Stimulated activated CD4-positive, alpha-beta T cell treated with anti-CD3 and anti-CD28 coated beads, Interleukin-1b, Interleukin-23, amount 100 ng/mL, for 48 hours (primary cell): Measurements from ENCODE around the gene DYNLT2.
"Not testable (repeated sequence)": the region's sequence is repeated elsewhere in the genome, so short reads cannot be mapped to it uniquely, and the experiment has no call there.

Experiments
- DNase-seq: peaks from one replicate; pipeline ENCODE4 v3.0.0-alpha.2; 2020

Gene DYNLT2

DNA sequence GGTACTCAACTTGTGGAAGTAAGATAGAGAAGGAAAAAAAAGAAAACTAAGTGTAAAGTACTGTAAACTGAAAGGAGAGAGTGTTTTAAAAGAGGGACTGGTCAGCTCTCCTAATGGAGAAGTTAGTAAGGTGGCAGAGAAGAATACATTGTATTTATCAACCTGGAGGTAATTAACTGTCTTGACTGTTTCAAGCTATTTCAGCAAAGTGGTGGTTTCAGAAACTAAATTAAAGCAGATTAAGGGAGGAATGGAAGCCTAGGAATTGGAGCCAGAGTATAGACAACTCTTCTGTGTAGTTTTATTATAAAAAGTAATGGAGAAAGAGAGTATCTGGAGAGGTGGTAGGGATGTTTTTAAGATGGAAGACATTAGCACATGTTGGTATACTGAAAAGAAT is 24.4 kb downstream of the DYNLT2 start:
- no peak for DNase-seq

DNA sequence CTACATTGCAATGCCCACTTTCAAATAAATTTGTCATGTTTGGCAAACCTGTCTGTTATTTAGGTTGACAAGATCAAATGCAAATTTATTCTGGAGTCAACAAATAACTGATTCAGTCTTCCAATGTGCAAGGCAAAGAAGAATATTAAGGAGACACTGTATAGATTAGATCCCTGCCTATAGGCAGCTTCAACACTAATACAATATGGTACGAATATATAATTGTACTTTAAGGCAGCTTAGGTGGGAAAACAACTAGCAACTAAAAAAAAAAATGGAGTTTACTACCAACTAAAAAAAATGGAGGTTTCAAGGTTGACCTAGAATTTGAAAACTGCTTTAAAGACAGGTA is 25.3 kb downstream of the DYNLT2 start:
- DNase-seq = no peak

DNA sequence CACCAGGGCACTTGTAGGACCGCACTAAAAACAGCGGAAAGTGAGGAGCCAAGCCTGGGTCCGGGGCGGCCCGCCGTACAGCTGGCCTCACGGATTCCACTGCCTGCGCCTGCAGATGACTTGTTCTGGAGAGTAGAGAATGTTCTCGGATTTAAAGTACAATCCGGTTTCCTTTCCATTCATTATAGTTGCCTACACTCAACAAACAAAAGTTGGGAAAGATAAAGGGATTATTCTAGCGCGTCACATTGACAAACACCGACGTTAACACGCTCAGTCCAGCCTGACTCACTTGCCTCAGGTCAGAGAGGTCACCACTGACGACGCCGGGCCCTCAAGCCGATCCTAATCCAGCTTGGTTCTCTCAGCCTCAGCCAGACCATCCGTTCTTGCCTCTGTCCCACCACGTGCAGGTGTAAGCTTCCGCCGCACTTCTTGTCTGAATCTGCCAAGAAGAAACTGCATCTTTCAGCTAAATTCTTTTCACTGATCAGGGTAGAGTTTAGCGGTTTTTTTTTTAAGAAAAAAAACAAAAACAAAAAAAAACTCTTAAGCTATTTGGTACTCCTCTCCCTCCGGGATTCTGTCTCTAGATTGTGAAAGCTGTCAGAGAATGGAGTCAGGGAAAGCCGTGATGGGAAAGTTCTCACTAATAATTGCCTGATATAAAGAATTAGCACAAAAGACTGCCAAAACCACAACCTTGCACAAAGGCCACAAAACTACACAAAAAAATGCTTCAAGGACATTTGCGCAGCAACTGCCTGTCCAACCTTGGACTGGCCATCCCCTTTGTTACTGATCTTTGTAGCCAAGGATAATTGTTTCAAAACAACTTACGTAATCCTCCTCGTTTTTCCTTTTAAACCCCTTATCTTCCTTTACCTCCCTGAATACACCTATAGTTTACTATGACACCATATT is 26.0 kb downstream of the DYNLT2 start:
- peak; percentile 13 for DNase-seq

DNA sequence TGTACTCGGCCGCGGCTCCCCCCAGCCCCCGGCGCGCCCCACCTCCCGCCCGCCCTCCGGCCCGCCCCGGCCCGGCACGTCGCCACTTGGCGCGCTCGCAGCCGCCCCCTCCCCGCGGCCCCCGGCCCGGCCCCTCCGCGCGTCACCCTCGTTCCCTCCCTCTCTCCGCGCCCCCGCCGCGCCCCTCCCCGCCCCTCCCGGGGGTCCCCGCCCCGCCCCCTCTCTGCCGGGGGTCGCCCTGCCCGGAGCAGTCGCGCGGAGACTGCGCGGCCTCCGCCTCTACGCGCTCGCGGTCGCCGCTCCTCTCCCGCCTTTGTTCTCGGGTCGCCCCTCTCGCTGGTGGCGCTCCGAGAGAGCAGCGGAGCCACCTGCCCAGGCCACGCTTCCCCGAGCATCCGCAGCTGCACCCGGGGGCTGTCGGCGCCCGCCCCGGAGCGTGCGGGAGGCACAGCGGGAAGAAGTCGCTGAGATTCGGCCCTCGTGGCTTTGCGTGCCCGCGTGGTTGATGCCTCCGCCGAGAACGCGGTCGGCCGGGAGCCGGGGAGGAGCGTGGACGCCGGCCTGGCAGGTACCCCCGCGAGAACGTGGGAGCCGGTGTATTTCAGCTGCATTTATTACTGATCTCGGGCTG is 26.8 kb downstream of the DYNLT2 start, which contains the start of gene PHF10:
Gene PHF10, minus strand, starts transcription at position 7 of the 631 bp plus-strand sequence. CDS start 569 bp downstream, outside the sequence.
- DNase-seq = peak; percentile 56

DNA sequence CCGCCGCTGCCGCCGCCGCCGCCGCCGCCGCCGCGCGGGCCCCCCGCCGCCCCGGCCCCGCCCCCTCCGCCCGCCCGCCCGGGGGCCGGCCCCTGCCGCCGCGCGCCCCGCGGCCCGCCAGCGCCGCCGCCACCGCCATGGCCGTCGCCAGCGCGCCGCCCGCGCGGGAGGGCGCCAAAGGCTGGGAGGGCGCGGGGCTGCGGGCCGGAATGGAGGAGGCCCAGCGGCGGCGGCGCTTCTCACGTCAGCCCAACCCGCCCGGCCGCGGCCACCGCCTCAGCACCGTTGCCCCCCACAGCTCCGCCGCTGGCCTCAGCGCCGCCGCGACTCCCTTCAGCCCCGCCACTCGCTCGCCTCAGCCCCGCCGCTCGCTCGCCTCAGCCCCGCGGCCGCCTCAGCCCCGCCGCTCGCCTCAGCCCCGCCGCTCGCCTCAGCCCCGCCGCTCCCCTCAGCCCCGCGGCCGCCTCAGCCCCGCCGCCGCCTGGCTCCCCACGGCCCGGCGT is 27.3 kb downstream of the DYNLT2 start:
- DNase-seq = peak; percentile 8

DNA sequence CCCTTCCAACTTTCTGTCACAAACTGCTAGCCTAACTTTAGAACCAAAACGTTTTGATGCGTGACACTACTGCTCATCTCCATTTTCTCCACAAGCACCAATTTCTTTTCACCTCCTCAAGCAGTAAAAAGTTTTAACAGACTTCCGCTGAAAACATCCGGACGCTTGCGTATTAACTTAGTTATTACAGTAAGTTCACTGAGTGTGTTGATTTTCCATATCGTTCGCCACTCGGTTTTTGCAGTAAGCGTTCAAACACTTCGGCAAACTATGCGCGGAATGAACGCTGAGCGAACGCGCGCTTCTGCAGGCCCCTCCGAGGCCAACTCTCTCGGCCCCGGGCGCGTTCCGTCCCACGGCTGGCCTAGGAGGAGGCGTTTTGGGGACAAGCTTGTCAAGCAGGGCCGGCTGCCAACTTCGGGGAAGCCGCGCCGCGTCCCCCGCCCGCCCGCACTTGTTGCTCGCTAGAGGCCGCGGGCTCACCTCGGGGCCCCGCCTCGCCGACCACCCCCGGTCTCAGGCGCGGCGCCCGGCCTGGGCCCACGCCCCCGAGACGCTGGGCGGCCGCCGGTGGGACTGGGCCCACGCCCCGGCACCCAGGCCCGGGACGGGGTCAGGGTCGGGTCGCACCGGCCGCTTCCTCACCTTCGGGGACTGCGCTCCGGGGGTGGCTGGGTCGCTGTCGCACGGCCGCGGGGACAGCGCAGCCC is 28.0 kb downstream of the DYNLT2 start:
- peak; percentile 66 for DNase-seq

DNA sequence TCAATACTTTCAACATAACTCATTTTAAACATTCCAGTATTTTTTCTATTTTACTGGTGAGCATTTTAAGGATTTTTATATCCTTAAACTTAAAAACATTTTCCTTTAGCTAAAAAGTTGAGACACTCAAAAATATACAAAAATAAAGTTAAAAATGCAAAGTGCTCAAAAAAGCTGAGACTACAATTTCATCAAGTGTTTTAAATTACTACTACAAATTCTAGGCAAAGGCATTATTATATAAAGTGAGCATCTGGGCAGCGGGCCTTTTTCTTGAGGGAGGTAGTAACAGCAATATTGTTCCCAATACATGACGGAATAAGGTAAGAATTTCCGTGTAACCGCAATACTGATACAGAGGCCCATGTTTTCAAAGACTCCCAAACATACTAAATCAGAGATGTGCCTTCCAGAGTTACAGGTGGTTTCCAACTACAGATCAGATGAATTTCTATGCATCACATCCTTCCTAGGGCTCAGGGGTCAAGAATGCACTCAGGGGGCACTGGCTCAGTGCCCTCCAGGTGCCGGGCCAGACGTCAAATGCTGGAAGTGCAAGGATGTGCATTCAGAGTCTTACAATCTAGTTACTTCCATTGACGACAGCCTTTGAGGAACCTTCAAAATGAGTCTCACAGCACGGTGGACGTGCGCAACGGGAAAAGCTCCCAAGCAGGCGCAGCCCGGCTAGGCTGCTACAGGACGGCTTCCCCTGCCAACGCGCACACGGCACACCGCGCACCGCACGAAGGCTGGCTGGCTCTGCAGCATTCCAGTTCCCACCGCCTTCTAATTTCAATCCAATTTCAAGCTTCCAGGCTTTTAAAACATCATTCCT is 28.8 kb downstream of the DYNLT2 start:
- peak; percentile 42 for DNase-seq

DNA sequence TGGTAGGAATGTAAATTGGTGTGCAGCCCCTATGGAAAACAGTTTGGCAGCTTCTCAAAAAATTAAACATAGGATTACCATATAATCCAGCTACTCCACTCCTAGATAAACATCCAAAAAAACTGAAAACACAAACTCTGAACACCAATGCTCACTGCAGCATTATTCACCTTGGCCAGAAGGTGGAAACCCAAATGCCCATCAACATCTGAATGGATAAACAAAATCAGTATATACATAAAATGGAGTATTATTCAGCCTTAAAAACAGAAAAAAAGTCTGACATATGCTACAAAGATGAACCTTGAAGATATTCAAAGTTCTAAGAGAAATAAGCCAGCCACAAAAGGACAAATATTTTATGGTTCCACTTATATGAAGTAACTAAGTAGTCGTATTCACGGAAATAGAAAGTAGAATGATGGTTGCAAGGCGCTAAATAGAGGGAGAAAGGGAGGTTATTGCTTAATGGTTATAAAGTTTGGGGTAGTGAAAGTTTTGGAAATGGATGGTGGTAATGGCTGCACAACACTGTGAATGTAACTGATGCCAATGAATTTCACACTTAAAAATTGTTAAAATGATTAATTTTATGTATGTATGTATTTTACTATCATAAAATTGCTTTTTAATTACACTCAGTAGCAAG is 31.0 kb downstream of the DYNLT2 start:
- DNase-seq = no peak

DNA sequence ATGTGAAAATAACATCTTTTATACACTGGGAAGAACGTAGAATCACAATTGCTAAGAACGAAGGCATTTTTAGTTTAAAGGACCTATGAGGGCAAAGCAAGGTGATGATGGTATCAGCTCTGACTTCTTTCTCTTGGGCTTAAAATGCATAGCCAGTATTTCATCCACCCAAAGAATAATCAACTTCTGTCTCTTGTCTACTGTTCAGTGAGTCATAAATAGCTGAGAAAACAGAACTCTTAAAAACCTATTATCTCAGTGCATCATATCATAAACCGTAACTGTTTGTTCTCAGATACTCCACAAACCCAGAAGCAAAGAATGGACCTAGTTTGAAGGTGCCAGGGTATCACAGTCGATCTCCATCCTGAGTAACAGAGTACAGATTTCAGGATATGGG is 32.3 kb downstream of the DYNLT2 start:
- no peak for DNase-seq

DNA sequence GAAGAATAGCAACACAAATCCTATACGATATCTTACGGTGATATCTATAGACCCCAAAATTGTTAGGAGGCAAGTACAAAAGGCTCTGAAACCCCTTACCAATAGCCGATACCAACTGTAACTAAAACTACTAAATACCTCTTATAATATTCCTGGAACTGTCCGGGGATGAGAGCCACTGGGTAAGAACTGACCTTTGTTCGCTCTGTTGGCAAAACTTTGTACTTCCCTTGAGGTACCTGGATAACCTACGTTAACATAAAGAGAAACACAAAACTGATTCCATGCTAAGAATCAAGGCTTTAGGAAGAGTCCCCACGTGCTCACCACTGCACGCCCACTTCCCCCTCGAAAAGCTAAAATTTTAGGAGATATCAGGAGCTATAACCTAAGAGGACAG is 36.8 kb downstream of the DYNLT2 start:
- no peak for DNase-seq

DNA sequence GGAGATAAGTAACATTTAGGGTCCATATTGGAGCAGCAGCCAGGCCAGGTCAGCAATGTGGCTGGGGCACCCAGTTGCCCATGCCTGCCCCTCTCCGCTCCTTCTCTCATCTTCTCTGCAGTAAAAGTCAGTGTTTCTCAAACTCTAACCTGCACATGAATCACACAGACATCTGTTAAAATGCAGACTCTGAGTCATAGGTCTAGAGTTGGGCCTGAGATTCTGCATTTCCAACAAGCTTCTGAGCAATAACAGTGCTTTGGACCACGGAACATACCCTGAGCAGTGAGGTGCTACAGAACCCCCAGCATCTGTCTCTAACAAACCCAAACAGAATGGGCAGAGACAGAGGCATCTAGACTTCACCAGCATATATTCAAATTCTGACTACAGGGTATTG is 37.2 kb downstream of the DYNLT2 start:
- no peak for DNase-seq

DNA sequence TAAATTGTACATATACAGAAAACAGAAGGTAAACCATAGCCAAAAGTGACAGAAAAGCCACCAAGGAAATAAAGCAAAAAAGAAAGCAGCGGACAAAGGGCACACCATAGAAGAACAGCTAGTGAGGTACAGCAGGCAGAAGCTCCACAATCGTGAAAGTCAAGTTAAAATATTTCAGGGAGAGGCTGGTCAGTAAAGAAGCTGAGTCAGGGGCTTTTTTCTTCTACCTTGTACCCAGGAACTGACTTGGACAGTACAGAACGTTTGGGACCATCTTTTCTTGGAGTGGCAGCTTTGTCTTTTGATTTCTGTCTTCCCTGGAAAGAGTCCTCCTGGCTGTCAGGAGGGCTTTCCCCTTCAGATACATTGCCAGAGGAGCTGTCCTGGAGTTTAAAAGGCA is 41.4 kb downstream of the DYNLT2 start:
- DNase-seq = no peak

DNA sequence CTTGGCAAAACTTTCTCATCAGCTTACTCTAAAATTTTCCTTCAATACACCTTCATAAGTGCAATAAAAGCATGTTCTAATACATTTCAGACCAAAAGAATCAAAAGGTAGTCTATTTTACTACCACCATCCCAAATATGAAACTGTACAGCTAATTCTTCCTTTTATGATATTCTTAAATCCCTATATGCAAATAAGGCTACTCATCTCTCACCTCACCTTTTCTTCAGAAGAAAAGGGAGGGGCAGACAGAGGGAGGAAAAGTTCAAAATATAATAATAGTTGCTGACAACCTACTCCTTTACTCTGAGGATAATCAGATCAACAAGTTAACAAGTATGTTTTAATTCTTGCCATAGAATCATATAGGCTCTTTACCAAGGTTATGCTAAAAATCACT is 42.1 kb downstream of the DYNLT2 start:
- no peak for DNase-seq

DNA sequence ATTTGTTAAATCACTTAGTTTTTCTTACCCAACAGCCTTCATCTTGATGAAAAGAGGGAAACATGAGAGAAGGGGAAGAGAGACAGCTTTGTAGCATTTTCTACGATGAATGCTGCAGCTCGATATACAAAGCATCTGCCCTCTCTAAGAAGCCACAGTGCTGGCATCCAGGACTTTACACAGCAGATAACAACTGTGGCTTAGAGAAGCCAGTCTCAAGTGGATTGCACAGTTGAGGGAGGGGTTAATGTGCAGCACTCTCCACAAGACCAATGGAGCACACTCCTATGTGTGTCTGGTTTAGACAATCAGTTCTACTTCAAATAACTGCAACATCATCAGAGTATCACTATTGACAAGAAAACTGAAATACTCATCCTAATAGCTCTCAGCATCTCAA is 43.6 kb downstream of the DYNLT2 start:
- DNase-seq = no peak

DNA sequence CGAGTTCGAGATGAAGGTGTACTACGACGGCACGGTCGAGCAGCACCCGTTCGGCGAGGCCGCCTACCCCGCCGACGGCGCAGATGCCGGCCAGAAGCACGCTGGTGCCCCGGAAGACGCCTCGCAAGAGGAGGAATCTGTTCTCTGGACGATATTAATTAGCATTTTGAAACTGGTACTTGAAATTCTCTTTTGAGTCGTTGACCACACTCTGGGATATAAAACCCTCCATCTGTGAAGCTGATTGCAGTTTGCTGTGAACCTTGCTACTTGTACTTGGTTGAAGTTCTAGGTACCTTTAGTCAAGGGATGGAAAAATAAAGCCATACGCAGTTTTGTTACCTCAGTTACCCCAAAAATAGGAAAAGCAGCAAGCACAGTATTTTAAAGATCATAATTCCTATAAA is 48.5 kb downstream of the DYNLT2 start:
- DNase-seq = no peak

DNA sequence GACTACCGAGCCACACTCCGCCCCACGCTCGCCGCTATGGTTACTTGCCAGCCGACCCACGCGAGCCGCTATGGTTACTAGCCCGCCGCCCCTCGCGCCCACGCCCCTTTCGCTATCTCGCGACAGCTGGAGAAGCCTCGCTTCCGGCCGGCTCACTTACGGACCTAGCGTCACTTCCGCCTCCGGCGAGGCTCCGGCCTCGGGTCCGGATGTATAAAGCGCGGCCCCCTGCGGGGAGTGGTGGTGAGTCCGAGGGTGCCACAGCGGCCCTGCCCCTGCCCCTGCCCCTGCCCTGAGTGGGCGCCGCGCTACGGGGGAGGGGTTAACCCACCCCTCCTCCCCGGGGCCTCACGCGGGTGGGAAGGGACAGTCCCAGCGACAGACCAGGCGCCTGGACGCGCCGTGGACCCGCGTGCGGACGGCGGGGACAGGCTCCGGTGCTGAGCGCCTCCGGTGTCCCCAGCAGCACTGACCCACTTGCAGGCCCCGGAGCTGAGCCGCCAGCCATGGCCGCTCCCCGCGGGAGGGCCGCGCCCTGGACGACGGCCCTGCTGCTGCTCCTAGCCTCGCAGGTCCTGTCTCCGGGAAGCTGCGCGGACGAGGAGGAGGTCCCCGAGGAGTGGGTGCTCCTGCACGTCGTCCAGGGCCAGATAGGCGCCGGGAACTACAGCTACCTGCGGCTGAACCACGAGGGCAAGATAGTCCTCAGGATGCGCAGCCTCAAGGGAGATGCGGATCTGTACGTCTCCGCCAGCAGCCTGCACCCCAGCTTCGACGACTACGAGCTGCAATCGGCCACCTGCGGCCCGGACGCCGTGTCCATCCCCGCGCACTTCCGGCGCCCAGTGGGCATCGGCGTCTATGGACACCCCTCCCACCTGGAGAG is 49.2 kb downstream of the DYNLT2 start, which contains the start of the genes C6orf120 and WDR27:
Gene C6orf120, plus strand, starts transcription at position 173 of the 886 bp plus-strand sequence. Its CDS starts 334 bp downstream, at position 507.
Gene WDR27, minus strand, starts transcription at position 76 of the 886 bp plus-strand sequence. CDS start 13,024 bp downstream, outside the sequence.
- DNase-seq = peak; percentile 98

DNA sequence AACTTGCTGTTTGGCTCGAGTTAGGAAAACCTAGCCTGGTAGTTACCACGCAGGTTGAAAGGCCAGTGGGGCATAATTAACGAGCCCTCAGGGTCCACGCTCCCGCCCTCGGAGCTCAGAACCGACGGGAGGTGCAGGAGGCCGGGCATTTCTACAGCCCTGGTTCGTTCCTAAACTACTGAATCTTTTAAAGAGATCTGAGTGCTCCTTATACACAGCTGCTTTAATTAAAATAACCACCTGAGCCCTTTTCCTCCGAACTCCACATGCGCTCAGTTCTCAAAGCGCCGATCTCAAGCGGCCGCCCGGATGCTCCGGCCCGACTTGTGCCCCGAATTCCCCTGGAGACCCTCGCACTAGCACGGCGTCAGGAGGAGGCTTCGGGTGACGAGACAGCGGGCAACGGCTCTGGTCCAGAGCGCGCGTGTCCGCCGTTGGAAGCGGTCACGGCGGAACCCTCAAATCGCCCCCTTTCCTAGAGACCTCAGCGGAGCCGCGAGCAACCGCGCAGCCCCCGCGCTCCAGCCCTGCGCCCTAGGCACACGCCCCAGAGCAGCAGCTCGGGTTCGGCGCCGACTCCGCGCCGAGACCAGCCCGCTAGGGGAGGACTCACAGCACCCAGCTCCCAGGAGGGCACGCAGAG is 49.9 kb downstream of the DYNLT2 start:
- DNase-seq = no peak

DNA sequence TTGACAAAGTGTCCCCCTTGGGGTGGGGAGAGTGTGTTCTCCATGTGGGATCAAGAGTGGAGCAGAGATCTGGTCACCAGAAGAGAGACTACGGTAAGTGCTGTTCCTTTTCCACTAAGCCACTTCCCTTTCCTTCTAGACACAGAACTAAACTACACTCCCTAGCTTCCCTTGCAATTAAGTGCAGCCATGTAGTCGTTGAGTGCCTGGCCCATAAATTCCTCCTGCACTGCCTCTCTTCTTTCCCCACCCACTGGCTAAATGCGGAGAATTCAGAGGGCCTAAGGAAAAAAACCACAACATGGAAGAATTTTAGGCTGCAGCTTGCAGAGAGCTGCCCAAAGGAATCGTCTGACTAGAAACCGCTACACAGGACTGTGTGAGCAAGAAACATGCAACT is 51.1 kb downstream of the DYNLT2 start:
- no peak for DNase-seq

DNA sequence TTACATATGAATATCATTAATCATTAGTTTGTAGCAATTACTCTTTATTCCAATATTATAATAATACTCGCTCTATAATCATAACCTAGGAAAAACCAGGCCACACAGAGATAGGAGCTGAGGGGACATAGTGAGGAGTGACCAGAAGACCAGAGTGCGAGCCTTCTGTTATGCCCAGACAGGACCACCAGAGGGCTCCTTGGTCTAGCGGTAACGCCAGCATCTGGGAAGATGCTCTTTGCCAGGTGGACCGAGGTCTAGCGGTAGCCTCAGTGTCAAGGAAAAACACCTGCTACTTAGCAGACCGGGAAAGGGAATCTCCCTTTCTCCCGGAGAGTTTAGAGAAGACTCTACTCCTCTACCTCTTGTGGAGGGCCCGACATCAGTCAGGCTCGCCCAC is 54.3 kb downstream of the DYNLT2 start:
- not testable (repeated sequence) for DNase-seq

DNA sequence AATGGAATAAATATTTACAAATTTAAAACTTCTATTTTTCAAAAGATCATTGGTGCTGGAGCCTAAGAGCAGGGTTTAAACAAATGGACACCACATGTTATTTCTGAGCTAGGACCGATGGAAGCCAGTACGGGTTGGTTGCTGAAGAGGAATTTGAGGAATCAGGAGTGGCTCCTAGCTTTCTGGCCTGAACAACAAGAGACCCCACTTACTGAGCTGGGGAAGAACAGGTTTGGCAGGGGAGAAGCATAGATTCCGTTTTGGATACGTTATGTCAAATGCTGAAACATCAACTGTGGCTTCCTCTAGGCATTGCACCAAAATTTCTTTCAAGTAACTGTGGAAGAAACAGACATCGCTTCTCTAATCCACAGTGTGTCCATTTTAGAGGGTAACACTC is 56.2 kb downstream of the DYNLT2 start:
- DNase-seq = no peak
